Endothelial cell (in vitro differentiated cells): ENCODE measurements around the gene TM2D3. TPM values are rescaled to one million over a fixed set of nuclear protein-coding genes. Genes with fewer than 3 reads are reported as not detected.

ENCODE experiments used
- DNase-seq: peaks from one replicate; pipeline ENCODE4 v3.0.0; 2021; ENCODE audit warnings: low spot score
- H3K27ac Mint-ChIP-seq: one replicate; pipeline ENCODE4 v1.8.0; 2021; ENCODE audit warnings: mixed read lengths, inconsistent platforms; ENCODE audit not compliant: unreplicated experiment
- H3K27me3 Mint-ChIP-seq: one replicate; pipeline ENCODE4 v1.8.0; 2021; ENCODE audit warnings: mild to moderate bottlenecking, moderate library complexity, mixed read lengths, inconsistent platforms; ENCODE audit not compliant: unreplicated experiment
- H3K36me3 Mint-ChIP-seq: one replicate; pipeline ENCODE4 v1.8.0; 2021; ENCODE audit warnings: mild to moderate bottlenecking, low read depth, mixed read lengths, inconsistent platforms; ENCODE audit not compliant: unreplicated experiment
- H3K4me1 Mint-ChIP-seq: one replicate; pipeline ENCODE4 v1.8.0; 2021; ENCODE audit warnings: mild to moderate bottlenecking, mixed read lengths, inconsistent platforms; ENCODE audit not compliant: unreplicated experiment
- H3K4me3 Mint-ChIP-seq: one replicate; pipeline ENCODE4 v1.8.0; 2021; ENCODE audit warnings: mild to moderate bottlenecking, mixed read lengths, inconsistent platforms; ENCODE audit not compliant: unreplicated experiment
- H3K9me3 Mint-ChIP-seq: one replicate; pipeline ENCODE4 v1.8.0; 2021; ENCODE audit warnings: mixed read lengths, inconsistent platforms; ENCODE audit not compliant: unreplicated experiment
- total RNA-seq: library from RNA; stranded (reverse); fragmentation: NEBNext Ultra II Directional; extraction: Animal tissue kit (Norgen Biotek cat#: 25700); gene quantifications from one replicate; pipeline ENCODE4 v1.2.1, GENCODE V29; 2021; ENCODE audit not compliant: unreplicated experiment
- TF ChIP-seq, protein P1 (sequence below): fragments of 200-600 bp; sonication (generic); IDR thresholded peaks from one replicate; pipeline ENCODE4 v1.5.0; 2021; ENCODE audit warnings: antibody characterized with exemption; ENCODE audit not compliant: unreplicated experiment

The TM2D3 gene
- total RNA-seq, 1 donor from 2014 or later, result 37.7 TPM

- Mint-ChIP-seq H3K4me3 (no peak overlapping the region), H3K9me3 (no peaks in the 10 kb centered on the region), H3K4me1 (peaks cover 17% of the 10 kb centered on the region), H3K27me3 (peaks cover 11% of the 10 kb centered on the region), H3K27ac (no peak overlapping the region), H3K36me3 (no peaks in the 10 kb centered on the region)
- TF ChIP-seq, protein P1, sequence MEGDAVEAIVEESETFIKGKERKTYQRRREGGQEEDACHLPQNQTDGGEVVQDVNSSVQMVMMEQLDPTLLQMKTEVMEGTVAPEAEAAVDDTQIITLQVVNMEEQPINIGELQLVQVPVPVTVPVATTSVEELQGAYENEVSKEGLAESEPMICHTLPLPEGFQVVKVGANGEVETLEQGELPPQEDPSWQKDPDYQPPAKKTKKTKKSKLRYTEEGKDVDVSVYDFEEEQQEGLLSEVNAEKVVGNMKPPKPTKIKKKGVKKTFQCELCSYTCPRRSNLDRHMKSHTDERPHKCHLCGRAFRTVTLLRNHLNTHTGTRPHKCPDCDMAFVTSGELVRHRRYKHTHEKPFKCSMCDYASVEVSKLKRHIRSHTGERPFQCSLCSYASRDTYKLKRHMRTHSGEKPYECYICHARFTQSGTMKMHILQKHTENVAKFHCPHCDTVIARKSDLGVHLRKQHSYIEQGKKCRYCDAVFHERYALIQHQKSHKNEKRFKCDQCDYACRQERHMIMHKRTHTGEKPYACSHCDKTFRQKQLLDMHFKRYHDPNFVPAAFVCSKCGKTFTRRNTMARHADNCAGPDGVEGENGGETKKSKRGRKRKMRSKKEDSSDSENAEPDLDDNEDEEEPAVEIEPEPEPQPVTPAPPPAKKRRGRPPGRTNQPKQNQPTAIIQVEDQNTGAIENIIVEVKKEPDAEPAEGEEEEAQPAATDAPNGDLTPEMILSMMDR, result no peak
- DNase-seq, result no peak
Measured at GRCh38 chr15:101609742-101610610, 42.2 kb downstream of the TM2D3 start.

DNA sequence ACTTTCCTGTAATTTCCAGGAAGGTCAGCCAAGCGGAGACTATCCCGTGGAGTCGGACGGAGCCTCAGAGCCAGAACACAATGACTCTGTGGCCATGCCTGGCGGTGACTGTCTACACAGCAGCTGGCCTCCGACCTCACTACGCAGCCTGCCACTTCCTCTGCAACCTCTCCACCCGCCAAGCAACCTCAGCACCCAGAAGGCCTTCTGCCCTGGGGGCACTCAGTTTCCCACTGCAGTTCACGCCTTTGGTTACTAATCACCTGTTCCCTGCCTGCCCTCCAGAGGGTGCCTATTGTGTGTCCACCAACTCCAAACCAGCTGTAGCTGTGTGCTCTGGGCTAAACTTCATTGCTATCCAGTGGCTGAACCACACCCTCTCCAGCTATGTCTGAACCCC is 44.0 kb downstream of the TM2D3 start:
- H3K9me3 Mint-ChIP-seq, result no peaks in the 10 kb centered on the region
- H3K27ac Mint-ChIP-seq, result no peak overlapping the region
- no peak overlapping the region for H3K4me3 Mint-ChIP-seq
- TF ChIP-seq, protein P1, result no peak
- no peaks in the 10 kb centered on the region for H3K36me3 Mint-ChIP-seq
- no peak for DNase-seq
- peaks cover 17% of the 10 kb centered on the region for H3K4me1 Mint-ChIP-seq
- peaks cover 6% of the 10 kb centered on the region for H3K27me3 Mint-ChIP-seq

- Mint-ChIP-seq H3K9me3 (no peaks in the 10 kb centered on the region), H3K4me3 (no peak overlapping the region), H3K36me3 (no peaks in the 10 kb centered on the region), H3K4me1 (peaks cover 17% of the 10 kb centered on the region), H3K27me3 (peaks cover 6% of the 10 kb centered on the region), H3K27ac (no peak overlapping the region)
- DNase-seq, result no peak
- TF ChIP-seq, protein P1, result no peak
Measured at GRCh38 chr15:101607108-101607507, 45.1 kb downstream of the TM2D3 start.

- peaks cover 17% of the 10 kb centered on the region for H3K4me1 Mint-ChIP-seq
- TF ChIP-seq, protein P1, result no peak
- no peak overlapping the region for H3K4me3 Mint-ChIP-seq
- DNase-seq, result no peak
- H3K36me3 Mint-ChIP-seq, result no peaks in the 10 kb centered on the region
- peaks cover 6% of the 10 kb centered on the region for H3K27me3 Mint-ChIP-seq
- H3K9me3 Mint-ChIP-seq, result no peaks in the 10 kb centered on the region
- H3K27ac Mint-ChIP-seq, result no peak overlapping the region
Measured at GRCh38 chr15:101604124-101604874, 47.9 kb downstream of the TM2D3 start.

DNA sequence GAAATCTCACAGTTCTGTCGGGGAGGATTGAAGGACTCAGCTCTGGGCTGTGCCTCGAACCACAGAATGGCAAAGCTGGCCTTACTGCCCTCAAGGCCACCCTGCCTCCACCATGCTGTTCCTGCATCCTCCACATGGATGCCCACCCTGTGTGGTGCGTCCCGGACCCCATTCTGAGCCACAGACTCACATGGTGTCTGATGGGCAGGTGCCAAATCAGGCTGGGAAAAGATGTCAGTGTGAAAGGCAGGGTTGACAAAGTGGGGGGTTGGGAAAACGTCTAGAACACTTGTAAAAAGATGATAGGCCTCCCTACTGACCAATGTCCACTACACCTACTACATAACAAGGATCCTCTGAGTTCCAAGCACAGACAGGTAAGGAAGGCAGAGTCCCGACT is 49.4 kb downstream of the TM2D3 start:
- H3K4me3 Mint-ChIP-seq, result no peak overlapping the region
- H3K27ac Mint-ChIP-seq, result no peak overlapping the region
- peaks cover 2% of the 10 kb centered on the region for H3K27me3 Mint-ChIP-seq
- DNase-seq, result no peak
- H3K9me3 Mint-ChIP-seq, result no peaks in the 10 kb centered on the region
- TF ChIP-seq, protein P1, result no peak
- H3K36me3 Mint-ChIP-seq, result no peaks in the 10 kb centered on the region
- H3K4me1 Mint-ChIP-seq, result peaks cover 8% of the 10 kb centered on the region
